Cerebellar cortex (tissue), 1 donor: ENCODE data around the gene ITSN1.
"Not testable (repeated sequence)": the region's sequence is repeated elsewhere in the genome, so short reads cannot be mapped to it uniquely, and the experiment has no call there.

Experiments used
- DNase-seq: peaks from one replicate; pipeline ENCODE4 v3.0.0-alpha.2; 2015; ENCODE audit warnings: low spot score

Gene ITSN1

DNA sequence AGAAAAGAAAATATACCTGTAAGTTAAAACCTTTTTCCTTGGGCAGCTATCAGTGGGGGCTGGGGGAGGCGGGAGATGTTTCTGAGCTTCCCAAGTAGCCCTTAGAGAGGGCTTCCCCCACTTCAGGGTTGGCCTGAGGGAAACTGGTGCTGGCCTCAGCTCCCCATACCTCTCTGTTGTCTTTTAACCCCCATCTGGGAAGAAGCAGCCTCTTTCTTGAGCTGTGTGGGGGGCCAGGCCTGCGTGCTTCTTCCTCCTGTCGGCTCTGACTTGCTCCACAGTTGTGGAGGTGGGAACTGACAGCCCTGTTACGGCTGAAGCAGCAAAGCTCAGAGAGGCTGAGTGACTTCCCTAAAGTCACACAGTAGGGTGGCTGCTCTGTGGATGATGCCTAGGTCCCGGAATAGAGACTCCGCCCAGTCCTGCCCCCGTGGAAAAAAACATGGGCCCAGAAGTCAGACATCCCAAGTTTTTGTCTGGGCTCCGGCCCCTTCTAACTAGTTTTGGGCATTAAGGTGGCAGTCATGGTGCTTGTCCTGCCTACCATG, 218.1 kb downstream of the ITSN1 start:
- DNase-seq, result no peak

DNA sequence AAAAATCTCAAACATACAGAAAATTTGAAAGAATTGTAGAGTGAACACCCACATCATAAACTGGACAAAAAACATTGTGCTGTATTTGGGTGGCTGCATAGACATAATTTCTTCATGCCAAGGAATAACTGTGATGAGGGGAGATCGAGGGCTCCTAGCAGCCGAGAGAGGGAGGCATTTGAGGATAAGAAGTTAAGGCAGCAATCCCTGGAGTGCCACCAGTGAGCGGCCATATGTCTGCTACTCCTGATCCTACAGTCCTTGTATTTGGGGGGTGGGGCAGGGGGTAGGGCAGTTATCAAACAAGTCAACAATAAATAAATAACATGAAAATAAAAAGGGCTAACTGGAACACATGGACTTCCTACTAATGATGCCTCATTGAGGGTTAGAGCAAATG, 218.8 kb downstream of the ITSN1 start:
- DNase-seq, result no peak

DNA sequence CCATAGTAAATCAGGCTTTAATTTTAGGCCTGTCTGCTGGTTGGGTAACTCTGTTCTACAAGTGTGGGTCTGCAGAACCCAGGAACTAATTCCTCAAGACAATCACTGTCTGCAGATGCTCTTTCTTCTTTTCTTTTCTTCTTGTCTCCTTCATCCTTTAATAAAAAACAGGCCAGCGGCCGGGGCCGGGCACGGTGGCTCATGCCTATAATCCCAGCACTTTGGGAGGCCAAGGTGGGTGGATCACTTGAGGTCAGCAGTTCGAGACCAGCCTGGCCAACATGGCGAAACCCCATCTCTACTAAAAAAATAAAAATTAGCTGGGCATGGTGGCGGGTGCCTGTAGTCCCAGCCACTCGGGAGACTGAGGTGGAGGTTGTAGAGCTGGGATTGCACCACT, 220.9 kb downstream of the ITSN1 start:
- not testable (repeated sequence) for DNase-seq

DNA sequence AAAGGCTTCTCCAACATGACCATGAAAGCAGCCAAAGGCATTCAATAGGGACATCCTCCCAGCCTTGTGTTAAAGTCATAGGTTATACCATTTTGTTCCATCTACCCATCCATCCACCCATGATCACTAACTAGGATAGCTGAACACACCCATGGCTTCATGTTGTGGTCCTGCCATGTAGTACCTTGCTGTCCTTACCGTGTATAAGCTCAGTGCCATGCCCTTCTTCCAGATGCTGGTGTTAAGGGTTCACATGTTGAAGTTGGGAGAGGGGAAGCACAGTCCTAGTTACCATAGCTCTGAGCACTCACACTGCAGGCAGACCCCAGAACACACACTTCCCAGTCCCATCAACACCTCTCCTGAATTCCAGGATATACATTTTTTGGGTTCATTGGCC, 221.8 kb downstream of the ITSN1 start:
- no peak for DNase-seq

DNA sequence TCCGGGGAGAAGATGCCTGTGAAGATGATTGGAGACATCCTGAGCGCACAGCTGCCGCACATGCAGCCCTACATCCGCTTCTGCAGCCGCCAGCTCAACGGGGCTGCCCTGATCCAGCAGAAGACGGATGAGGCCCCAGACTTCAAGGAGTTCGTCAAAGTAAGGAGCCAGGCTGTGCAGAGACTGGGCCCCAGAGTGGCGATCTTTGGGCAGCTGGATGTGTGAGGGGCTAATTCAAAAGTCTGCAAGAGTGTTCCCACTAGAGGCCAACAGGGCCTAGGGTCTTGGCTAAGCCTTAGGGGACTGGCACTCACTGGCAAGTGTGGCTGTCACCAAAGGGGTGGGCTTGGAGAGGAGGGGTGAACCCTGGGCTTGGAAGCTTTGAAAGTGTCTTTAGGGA, 222.9 kb downstream of the ITSN1 start:
- DNase-seq, result no peak

DNA sequence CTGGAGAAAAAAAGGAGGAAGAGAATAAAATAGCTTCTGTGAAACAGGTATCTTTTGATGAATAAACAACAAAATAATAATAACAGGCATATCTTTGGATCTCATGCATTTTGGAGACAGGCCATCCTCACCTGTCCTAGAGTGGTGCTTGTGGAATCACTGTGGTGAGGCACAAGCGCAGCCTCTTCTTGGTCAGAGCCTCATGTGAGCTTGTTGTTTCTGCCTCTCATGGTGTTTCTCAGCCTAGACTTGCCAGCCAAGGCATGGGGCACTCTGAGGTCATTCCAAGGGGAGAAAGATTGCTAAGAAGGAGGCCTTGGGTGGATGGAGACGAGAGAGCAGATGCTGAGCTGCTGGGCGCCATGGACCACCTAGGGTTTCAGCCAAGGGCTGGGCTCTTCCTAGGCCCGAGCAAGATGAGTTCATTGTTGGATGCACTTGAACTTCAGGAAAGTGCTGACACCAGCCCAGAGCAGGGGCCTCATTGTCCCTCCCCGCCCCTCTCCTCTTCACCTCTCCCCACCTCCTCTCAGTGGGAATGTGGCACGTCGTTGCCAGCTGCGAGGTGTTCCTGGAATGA, 223.8 kb downstream of the ITSN1 start:
- no peak for DNase-seq

DNA sequence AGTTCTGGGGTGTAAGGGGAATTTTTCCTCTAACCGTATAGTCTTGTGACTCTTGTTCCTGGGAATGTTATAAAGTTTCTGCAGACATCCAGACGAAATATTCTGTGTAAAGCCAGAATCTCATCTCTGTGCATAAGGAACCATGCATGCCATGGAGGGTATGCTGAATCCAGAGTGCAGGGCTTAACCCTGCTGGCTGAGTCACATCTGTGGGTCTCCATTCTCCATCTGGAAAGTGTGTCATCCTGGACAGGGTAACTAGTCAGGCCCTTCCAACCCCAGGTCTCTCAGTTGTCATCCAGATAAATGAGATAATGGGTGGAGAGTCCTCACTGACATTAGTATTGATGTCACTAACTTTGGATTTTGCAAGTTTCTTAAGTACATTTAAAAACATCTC, 224.5 kb downstream of the ITSN1 start:
- DNase-seq, result no peak

DNA sequence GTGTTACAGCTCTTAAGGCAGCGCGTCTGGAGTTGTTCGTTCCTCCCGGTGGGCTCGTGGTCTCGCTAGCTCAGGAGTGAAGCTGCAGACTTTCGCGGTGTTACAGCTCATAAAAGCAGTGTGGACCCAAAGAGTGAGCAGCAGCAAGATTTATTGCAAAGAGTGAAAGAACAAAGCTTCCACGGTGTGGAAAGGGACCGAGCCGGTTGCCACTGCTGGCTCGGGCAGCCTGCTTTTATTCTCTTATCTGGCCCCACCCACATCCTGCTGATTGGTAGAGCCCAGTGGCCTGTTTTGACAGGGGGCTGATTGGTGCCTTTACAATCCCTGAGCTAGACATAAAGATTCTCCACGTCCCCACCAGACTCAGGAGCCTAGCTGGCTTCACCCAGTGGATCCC, 225.6 kb downstream of the ITSN1 start:
- not testable (repeated sequence) for DNase-seq

DNA sequence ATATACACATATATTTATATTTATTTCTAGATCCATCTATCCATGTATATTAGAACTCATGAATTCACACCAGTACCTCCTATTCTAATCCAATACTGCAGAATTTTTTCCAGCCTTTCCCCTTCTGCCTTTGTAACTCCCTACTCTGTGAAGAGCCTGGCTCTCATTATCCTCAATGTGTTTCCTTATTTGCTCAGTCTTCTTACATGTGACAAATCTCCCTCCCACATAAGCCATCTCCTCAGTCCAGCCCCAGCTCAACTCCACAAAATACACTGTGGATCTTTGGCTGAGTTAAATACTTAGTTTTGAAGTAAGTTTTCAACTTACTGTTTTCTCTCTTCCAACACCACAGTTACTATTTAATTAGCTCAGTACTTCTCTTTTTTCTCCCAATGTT, 227.6 kb downstream of the ITSN1 start:
- DNase-seq, result no peak

DNA sequence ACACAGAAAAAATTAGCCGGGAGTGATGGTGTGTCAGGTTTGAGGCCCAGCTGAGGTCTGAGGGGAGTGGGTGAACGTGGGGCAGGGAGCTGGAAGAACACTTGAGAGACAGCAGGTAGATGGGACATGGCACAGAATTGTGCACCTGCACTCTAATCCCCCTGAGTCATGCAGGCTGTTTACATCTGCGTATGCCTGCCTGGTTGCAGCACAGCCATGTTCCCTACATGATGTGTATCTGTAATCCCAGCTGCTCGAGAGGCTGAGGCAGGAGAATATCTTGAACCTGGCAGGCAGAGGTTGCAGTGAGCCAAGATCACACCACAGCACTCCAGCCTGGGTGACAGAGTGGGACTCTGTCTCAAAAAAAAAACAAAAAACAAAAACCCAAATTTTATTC, 228.5 kb downstream of the ITSN1 start:
- no peak for DNase-seq

DNA sequence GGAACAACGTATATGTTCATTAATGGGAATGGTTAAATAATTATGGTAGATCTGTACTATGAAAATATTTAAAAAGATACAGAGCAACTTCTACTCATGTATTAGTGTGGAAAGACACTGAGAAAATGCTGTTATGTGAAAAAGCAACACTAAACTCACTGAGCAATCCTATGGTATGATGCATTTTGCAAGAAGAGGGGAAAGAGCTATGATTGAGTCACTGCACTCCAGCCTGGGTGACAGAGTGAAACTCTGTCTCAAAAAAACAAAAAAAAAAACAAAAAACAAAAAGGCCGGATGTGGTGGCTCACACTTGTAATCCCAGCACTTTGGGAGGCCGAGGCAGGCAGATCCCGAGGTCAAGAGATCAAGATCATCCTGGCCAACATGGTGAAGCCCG, 228.9 kb downstream of the ITSN1 start:
- no peak for DNase-seq

DNA sequence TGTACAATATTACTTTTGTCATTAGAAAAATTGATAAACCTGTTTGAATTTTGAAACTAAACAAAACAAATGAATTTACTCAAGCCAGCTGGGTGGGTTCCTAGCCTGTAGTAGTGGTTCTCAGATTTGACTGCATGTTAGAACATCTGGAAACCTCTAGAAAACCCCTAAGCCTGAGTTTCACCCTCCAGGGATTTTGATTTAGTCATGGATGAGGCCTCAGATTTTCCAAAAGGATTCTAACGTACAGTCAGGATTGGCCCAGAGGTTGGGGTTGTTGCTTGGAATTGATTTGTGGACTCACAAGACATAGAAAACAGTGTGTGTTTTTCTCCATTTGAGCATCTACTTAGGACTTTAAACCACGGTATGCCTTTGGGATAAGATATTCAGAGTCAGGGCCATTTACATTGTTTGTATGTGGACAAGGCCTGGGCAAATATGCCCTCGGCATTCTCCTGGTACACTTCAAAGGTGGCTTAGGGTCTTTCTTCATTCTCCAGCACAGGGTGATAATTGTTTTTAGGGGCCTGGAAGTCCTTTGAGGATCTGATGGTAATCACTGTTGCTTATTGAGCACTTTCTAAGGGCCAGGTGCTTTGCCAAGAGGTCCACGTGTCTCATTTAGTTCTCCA, 230.7 kb downstream of the ITSN1 start:
- no peak for DNase-seq

DNA sequence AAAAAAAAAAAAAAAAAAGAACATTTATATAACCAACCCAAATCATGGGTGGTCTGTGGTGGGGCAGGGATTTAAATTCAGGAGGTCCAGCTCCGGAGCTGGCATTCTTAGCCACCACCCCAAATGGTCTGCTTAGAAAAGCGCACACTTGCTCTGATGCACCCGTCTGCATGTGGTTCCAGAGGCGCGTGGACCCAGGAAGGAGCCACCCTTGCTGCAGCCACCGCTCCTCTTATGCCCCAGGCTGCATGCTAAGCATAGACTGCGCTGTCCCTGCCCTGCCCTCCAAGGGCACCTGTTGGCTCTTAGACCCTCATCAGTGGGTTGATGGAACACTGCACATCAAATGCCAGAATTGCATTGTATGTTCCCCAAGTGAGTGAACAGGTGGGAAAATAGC, 231.9 kb downstream of the ITSN1 start:
- DNase-seq, result no peak

DNA sequence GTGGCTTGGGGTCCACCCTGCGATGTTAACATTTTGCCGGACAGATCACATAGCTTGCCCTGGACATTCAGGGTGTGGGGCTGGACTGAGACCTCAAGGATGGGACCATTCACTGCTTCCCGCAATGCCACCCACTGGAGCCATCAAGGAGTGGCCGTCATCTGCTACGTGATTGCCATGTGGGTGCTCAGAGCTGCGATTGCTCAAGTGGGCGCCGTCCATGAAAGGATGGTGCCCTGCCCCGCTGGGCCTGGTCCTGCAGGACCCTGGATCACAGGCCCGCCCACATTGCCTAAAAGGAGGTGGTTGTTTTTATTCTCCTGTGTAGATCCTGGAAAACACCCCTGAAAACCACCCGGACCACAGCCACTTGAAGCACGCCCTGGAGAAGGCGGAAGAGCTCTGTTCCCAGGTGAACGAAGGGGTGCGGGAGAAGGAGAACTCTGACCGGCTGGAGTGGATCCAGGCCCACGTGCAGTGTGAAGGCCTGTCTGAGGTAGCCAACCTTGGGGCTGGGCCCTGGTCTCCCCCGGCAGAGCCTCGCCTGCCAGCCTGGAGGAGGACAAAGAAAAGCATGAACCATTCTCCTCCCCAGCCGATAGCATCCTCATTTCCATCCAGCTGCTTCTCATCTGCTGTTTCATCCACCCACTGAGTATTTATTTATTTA, 232.9 kb downstream of the ITSN1 start:
- no peak for DNase-seq

DNA sequence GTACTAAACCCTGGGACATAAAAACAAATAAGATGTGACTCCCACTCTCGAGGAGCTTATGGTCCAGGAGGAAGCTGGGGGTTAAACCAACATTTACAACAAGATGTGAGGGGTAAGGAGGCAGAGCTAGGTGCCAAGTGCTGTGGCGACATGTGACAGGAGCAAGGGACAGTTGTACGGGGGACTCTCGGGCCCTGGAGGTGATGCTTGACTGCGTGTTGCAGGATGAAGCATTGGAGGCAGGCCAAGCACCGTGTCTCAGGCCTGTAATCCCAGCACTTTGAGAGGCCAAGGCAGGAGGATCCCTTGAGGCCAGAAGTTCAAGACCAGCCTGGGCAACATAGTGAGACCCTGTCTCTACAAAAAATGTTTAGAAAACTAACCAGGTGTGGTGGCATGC, 236.5 kb downstream of the ITSN1 start:
- no peak for DNase-seq

DNA sequence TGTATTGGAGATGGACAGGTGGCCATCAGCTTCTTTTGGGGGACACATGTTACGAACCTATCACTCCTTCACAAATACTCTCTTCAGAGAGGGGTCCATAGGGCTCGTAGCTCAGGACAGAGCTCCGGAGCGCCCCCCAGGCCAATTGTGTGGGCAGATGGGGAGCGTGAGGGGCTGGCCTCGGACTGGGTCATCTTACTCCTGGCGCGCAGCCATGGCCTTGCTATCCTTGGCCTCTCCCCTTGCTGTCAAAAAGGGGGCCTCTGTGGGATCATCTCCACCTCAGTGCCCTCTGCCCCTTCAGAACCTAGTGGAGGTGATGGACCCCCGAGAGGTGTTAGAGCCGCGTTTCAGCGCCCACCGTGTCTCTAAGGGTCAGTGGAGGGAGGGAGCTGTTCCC, 238.3 kb downstream of the ITSN1 start:
- DNase-seq, result no peak

DNA sequence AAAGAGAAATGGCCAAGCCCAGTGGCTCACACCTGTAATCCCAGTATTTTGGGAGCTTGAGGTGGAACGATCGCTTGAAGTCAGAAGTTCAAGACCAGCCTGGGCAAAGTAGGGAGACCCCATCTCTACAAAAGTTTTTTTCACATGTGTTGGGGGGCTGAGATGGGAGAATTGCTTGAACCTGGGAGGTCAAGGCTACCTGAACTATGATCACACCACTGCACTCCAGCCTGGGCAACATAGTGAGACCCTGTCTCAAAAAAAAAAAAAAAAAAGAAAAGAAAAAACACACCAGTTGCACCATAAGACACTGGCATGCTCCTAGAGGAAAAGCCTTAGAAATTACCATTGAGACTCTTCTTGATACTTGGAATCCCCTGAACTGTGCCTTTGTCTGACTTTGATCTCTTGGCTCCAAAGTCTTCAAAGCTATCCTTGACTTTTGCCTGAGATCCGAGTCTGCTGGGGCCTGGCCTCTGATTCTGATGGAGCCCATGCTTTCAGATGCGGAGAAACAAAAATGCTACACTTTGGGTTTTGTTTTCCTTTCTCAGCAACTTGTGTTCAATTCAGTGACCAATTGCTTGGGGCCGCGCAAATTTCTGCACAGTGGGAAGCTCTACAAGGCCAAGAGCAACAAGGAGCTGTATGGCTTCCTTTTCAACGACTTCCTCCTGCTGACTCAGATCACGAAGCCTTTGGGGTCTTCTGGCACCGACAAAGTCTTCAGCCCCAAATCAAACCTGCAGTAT, 239.6 kb downstream of the ITSN1 start:
- DNase-seq, result no peak

DNA sequence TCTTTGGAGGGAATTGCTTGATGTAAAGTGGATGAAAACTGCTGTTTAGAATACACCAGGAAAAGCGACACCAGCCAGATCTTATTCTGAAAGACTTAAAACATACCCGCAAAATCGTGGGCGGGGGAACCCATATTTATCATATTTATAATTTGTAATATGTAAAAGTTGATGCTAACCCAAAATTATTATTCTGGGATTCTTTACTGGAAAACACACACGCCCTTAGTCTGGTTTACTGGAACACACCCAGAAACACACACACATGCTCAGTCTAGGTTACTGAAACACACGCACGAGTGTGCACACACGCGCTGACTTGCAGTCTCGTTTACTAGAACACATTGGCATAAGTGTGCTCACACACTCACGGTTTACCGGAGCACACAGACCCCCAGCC, 240.8 kb downstream of the ITSN1 start:
- no peak for DNase-seq

DNA sequence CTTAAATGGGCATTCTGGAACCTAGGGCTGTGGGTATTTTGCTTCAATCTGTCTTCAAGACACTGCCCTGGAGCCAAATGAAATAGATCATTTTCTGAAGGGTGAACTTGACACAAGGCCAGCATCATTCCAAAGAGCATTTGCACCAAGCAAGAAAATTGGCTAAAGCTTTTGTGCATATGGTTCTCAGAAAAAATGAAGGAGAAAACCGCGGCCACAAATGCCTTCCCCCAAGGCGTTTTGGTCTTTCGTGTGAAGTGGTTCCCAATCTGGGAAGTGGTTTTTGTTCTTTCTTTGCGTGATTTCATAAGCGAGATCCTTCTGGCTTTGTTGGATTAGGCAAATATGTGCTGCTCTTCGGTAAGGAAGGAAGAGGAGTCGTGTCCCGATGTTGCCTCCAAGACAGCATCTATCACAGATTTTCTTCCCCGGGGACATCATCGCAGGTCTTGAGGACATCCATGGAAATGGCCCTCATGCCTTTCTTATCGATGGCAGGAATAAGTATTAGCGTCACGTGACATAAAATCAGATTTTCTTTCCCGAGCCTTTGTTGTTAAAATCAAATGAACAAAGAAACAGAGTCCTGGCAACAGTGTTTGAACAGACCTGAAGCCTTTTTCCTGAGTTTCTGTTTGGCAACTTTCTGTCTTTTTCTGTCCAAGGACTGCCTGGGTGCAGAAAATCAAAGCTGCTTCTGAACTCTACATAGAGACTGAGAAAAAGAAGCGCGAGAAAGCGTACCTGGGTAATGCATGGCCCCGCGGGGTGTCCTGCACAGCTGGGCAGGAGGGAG, 242.3 kb downstream of the ITSN1 start:
- DNase-seq, result peak; percentile 76

DNA sequence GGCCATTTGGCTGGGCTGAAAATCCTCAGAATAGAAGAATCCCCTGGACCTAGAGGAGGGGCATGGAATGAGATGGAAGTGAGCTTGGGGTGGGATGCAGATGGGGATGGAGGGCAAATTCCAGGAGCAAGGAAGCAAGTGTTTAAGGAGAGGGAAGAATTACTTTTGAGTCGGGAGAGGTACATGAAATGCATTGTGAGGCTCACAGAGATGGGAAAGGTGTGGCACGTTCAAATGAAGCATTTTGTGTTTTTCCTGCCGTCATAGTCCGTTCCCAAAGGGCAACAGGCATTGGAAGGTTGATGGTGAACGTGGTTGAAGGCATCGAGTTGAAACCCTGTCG, 242.8 kb downstream of the ITSN1 start:
- no peak for DNase-seq

DNA sequence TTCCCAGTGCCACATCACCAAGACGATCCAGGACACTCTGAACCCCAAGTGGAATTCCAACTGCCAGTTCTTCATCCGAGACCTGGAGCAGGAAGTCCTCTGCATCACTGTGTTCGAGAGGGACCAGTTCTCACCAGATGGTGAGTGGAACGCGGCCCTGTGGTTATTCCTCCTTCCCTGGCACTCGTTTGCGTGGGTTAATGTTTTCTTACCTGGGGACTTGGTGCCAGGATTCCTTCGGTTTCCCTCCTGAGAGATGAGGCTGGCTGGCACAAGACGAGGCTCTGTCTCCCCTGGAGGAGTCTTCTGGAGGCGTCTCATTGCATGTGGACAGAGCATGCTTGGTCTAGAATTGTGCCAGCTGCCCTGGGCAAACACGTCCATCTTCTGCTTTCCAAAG, 244.0 kb downstream of the ITSN1 start:
- peak; percentile 23 for DNase-seq

DNA sequence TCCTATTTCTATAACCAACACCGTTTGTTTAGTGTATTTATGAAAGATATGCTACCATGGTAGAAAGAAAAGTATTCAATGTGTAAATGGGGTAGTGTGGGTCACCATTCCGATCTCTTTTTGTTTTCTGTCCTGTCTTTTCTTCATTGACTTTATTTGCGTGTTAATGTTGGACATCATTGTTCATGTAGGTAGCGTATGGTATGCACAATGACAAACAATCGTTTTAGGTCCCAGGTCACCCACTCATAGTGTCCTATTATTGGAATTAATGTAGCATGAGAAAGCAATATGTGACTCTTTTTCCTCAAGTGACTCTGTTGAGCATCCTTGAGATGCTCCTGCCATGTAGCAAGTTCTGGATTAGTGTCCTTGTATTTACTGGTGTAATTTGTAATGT, 247.9 kb downstream of the ITSN1 start:
- DNase-seq, result no peak
